Neuronal stem cell (in vitro differentiated cells): ENCODE data around the gene CDC14B.

ENCODE experiments used
- DNase-seq: peaks from one replicate; pipeline ENCODE4 v3.0.0-alpha.2; 2013; ENCODE audit warnings: low spot score
- H2AFZ ChIP-seq: one replicate; pipeline ENCODE4 v1.6.1; 2013; ENCODE audit warnings: mild to moderate bottlenecking, low read length, inconsistent platforms
- H2AK5ac ChIP-seq: 2 replicates; pipeline ENCODE4 v1.6.1; 2013; ENCODE audit warnings: low read depth, mild to moderate bottlenecking, inconsistent platforms, low read length, moderate library complexity, mixed read lengths
- H2BK120ac ChIP-seq: 2 replicates; pipeline ENCODE4 v1.6.1; 2013; ENCODE audit warnings: low read depth, mild to moderate bottlenecking, inconsistent platforms, low read length, moderate library complexity, mixed read lengths
- H2BK12ac ChIP-seq: one replicate; pipeline ENCODE4 v1.6.1; 2013; ENCODE audit warnings: low read length, inconsistent platforms
- H2BK15ac ChIP-seq: 2 replicates; pipeline ENCODE4 v1.6.1; 2013; ENCODE audit warnings: mild to moderate bottlenecking, low read length, inconsistent platforms, mixed read lengths
- H2BK5ac ChIP-seq: one replicate; pipeline ENCODE4 v1.6.1; 2013; ENCODE audit warnings: inconsistent platforms, mild to moderate bottlenecking, low read length, moderate library complexity
- H3K14ac ChIP-seq: one replicate; pipeline ENCODE4 v1.6.1; 2013; ENCODE audit warnings: low read length, inconsistent platforms
- H3K18ac ChIP-seq: 2 replicates; pipeline ENCODE4 v1.6.1; 2013; ENCODE audit warnings: low read length, inconsistent platforms
- H3K23ac ChIP-seq: 2 replicates; pipeline ENCODE4 v1.6.1; 2013; ENCODE audit warnings: low read depth, mild to moderate bottlenecking, mixed read lengths, low read length, inconsistent platforms; ENCODE audit not compliant: poor library complexity
- H3K27ac ChIP-seq: replicated peaks from 3 replicates; pipeline ENCODE4 v1.5.1; 2013; ENCODE audit warnings: low read length, inconsistent platforms
- H3K27me3 ChIP-seq, 3 experiments: 2 replicates each; pipeline ENCODE4 v1.6.1; 2013; ENCODE audit warnings: low read length in 3 of 3, mild to moderate bottlenecking in 2 of 3, inconsistent platforms in 1 of 3, low read depth in 1 of 3, mixed read lengths in 1 of 3, moderate library complexity in 1 of 3; ENCODE audit not compliant: control insufficient read depth in 3 of 3, insufficient read depth in 3 of 3
- H3K36me3 ChIP-seq, 2 donors: replicated peaks in 1 of 2; 2 replicates each; pipeline ENCODE4 v1.6.1; 2013; ENCODE audit warnings: low read length in 2 of 2; ENCODE audit not compliant: control insufficient read depth in 2 of 2, insufficient read depth in 2 of 2
- H3K4ac ChIP-seq: 2 replicates; pipeline ENCODE4 v1.6.1; 2013; ENCODE audit warnings: inconsistent platforms, mild to moderate bottlenecking, low read length, moderate library complexity
- H3K4me1 ChIP-seq, 2 donors: 1 replicate in 1 of 2; 2 replicates in 1 of 2; pipeline ENCODE4 v1.6.1; 2013; ENCODE audit warnings: low read length in 2 of 2, low read depth in 1 of 2; ENCODE audit not compliant: control insufficient read depth in 2 of 2, insufficient read depth in 1 of 2
- H3K4me2 ChIP-seq: one replicate; pipeline ENCODE4 v1.6.1; 2013; ENCODE audit warnings: mild to moderate bottlenecking, low read length, inconsistent platforms; ENCODE audit not compliant: insufficient read depth, poor library complexity, severe bottlenecking
- H3K4me3 ChIP-seq, 2 donors: 2 replicates each; pipeline ENCODE4 v1.5.1; 2013; ENCODE audit warnings: low read length in 2 of 2, mild to moderate bottlenecking in 2 of 2, inconsistent platforms in 1 of 2, moderate library complexity in 1 of 2
- H3K79me1 ChIP-seq: one replicate; pipeline ENCODE4 v1.6.1; 2013; ENCODE audit warnings: low read depth, mild to moderate bottlenecking, inconsistent platforms, low read length, moderate library complexity
- H3K9ac ChIP-seq: one replicate; pipeline ENCODE4 v1.6.1; 2013; ENCODE audit warnings: mild to moderate bottlenecking, low read depth, low read length, inconsistent platforms; ENCODE audit not compliant: poor library complexity
- H3K9me3 ChIP-seq, 2 donors: replicated peaks in 1 of 2; 2 replicates each; pipeline versions ENCODE3 to v1.6.1; 2013; ENCODE audit warnings: low read length in 2 of 2, mild to moderate bottlenecking in 2 of 2, inconsistent platforms in 1 of 2, low read depth in 1 of 2, mixed read lengths in 1 of 2, moderate library complexity in 1 of 2; ENCODE audit not compliant: control insufficient read depth in 2 of 2, insufficient read depth in 1 of 2
- H4K8ac ChIP-seq: one replicate; pipeline ENCODE4 v1.6.1; 2013; ENCODE audit warnings: low read depth, mild to moderate bottlenecking, inconsistent platforms, low read length, moderate library complexity
- H4K91ac ChIP-seq: one replicate; pipeline ENCODE4 v1.6.1; 2013; ENCODE audit warnings: low read length, low read depth, mild to moderate bottlenecking, inconsistent platforms; ENCODE audit not compliant: poor library complexity
- WGBS, 2 donors: extraction: QIAGEN DNeasy Blood & Tissue Kit; methylation state at CpG; one replicate each; pipeline ENCODE4 v1.1.7; 2013; ENCODE audit warnings: missing lambda C conversion rate in 2 of 2, mixed read lengths in 1 of 2; ENCODE audit not compliant: insufficient read length in 2 of 2, insufficient replicate concordance in 1 of 2; ENCODE audit errors: extremely low coverage in 2 of 2; 5-methylcytosine and 5-hydroxymethylcytosine counted together

CDC14B gene

DNA sequence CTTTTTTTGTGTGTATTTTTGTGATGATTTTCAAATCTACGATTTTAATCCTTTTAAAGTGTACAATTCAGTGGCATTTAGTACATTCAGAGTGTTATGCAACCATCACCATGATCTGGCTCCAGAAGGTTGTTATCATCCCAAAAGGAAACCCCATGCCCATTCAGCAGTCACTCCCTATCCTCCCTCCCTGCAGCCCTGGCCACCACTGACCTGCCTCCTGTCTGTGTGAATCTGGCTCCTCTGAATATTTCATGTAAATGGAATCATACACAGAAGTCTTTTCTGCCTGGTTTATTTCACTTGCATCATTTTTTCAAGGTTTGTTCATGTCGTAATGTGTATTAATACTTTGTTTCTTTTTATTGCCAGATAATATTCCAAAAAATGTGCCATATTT lies 137.2 kb downstream of the CDC14B start:
- Histone ChIP-seq H3K79me1 (no peaks in the 10 kb centered on the region), H3K18ac (no peak overlapping the region)
- WGBS, 2 donors, result no CpG with 5 or more reads among the region's 2 CpGs

DNA sequence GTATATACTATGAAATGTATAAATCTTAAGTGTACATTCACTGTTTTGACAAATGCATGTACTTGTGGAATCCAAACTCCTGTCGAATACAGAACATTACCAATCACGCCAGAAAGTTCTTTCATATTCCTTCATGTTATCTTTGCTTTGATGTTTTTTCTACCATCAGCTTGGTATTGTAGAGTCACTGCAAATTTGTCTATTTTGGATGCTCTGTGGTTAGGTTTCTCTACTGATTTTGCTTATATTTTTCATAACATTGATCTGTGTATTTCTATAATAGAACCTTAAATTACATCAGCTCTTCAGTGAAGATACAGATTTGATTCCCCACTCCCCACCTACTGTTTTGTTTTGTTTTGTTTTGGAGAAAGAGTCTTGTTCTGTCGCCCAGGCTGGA lies 138.9 kb downstream of the CDC14B start:
- Histone ChIP-seq H2AFZ (no peak overlapping the region), H3K14ac (no peak overlapping the region), H2BK15ac (no peak overlapping the region), H2BK5ac (no peak overlapping the region), H3K36me3 (peaks cover 5 to 75% of the 10 kb centered on the region in 2 donors), H4K91ac (no peak overlapping the region), H2AK5ac (no peak overlapping the region), H2BK120ac (no peak overlapping the region), H3K4me2 (no peak overlapping the region), H3K79me1 (no peaks in the 10 kb centered on the region), H3K9ac (no peak overlapping the region), H3K23ac (no peak overlapping the region), H3K27me3 (no peaks in the 10 kb centered on the region), H3K9me3 (no peaks in the 10 kb centered on the region), H3K27ac (no peak overlapping the region), H2BK12ac (no peak overlapping the region), H3K18ac (no peak overlapping the region), H3K4ac (no peak overlapping the region), H3K4me3 (no peak overlapping the region), H4K8ac (no peak overlapping the region), H3K4me1 (no peaks in the 10 kb centered on the region)
- no peak for DNase-seq
- WGBS, 2 donors, result no CpG with 5 or more reads among the region's 3 CpGs

More for the DNA sequence above, 137.2 kb downstream of the CDC14B start:
- H3K4me2 ChIP-seq, result no peak overlapping the region
- no peak overlapping the region for H3K4me3 ChIP-seq
- H2BK5ac ChIP-seq, result no peak overlapping the region
- H3K4me1 ChIP-seq, result no peaks in the 10 kb centered on the region
- no peak for DNase-seq
- no peak overlapping the region for H2AFZ ChIP-seq
- H4K8ac ChIP-seq, result no peak overlapping the region
- H3K36me3 ChIP-seq, result peaks cover 5 to 79% of the 10 kb centered on the region in 2 donors
- H2BK15ac ChIP-seq, result no peak overlapping the region
- no peaks in the 10 kb centered on the region for H3K9me3 ChIP-seq
- no peak overlapping the region for H3K4ac ChIP-seq
- no peak overlapping the region for H3K9ac ChIP-seq
- no peak overlapping the region for H2BK120ac ChIP-seq
- no peak overlapping the region for H3K27ac ChIP-seq
- H2AK5ac ChIP-seq, result no peak overlapping the region
- no peak overlapping the region for H3K23ac ChIP-seq
- no peak overlapping the region for H4K91ac ChIP-seq
- H3K27me3 ChIP-seq, result no peaks in the 10 kb centered on the region
- no peak overlapping the region for H2BK12ac ChIP-seq
- no peak overlapping the region for H3K14ac ChIP-seq

DNA sequence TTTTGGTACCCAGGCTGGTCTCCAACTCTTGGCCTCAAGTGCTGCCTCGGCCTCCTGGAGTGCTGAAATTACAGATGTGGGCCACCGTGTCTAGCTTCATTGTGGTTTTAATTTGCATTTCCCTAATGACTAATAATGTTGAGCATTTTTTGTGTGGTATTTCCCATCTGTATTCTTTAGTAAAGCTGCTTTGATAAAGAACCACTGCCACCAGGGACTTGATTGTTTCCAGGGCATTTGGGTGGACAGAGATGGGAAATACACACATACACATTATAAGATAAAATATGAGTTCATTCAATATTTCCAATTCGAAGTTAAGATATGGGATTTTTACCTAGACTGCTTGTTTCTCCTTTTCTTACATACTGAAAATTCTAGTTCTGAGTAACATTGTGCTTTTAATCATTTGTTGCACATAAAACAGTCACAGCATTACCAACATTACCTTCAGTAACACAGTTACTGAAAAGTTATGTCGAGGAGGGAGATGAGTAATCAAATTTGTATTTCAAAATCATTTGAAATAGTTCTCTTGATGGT lies 140.7 kb downstream of the CDC14B start:
- no peak overlapping the region for H2BK120ac ChIP-seq
- H3K9ac ChIP-seq, result no peak overlapping the region
- no peaks in the 10 kb centered on the region for H3K9me3 ChIP-seq
- H3K4me1 ChIP-seq, result no peaks in the 10 kb centered on the region
- no peak overlapping the region for H2AK5ac ChIP-seq
- no peak overlapping the region for H2BK12ac ChIP-seq
- H2AFZ ChIP-seq, result no peak overlapping the region
- no peak overlapping the region for H2BK5ac ChIP-seq
- H4K91ac ChIP-seq, result no peak overlapping the region
- H3K27me3 ChIP-seq, result no peaks in the 10 kb centered on the region
- H3K79me1 ChIP-seq, result no peaks in the 10 kb centered on the region
- H4K8ac ChIP-seq, result no peak overlapping the region
- H3K27ac ChIP-seq, result no peak overlapping the region
- no peak overlapping the region for H3K4me3 ChIP-seq
- no peak overlapping the region for H3K4me2 ChIP-seq
- H3K23ac ChIP-seq, result no peak overlapping the region
- no peak overlapping the region for H3K14ac ChIP-seq
- H3K36me3 ChIP-seq, result peaks cover 3 to 74% of the 10 kb centered on the region in 2 donors
- no peak overlapping the region for H3K18ac ChIP-seq
- H3K4ac ChIP-seq, result no peak overlapping the region
- no CpG with 5 or more reads among the region's 4 CpGs for WGBS, 2 donors
- no peak for DNase-seq
- no peak overlapping the region for H2BK15ac ChIP-seq

DNA sequence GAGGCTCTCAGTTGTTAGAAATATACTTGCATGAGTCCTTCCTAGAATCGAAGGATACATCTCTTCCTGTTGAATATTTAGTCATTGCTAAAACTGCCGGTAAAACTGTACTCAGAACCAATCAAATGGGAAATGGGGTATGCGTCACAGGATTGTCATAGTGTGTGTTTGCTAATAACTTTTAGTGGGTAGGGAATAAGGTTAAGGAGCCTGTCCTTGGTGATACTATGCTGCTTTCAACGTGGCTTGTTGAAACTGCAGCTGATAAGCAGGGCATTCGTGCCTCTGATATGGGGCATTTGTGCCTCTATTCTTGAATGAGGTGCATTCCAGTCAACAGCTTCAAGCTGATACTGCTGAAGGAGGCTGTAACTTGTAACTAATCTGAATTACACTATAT lies 143.1 kb downstream of the CDC14B start:
- DNase-seq, result no peak
- H2AK5ac ChIP-seq, result no peak overlapping the region
- WGBS, 2 donors, result no CpG with 5 or more reads among the region's 5 CpGs

More for the DNA sequence above, 143.1 kb downstream of the CDC14B start:
- Histone ChIP-seq H4K8ac (no peak overlapping the region), H2BK12ac (no peak overlapping the region), H3K18ac (no peak overlapping the region), H3K27ac (no peak overlapping the region), H3K23ac (no peak overlapping the region), H3K36me3 (peaks cover 19 to 80% of the 10 kb centered on the region in 2 donors), H3K4me1 (no peaks in the 10 kb centered on the region), H2AFZ (no peak overlapping the region), H2BK5ac (no peak overlapping the region), H3K9ac (no peak overlapping the region), H3K4ac (no peak overlapping the region), H3K4me2 (no peak overlapping the region), H2BK120ac (no peak overlapping the region), H2BK15ac (no peak overlapping the region), H3K9me3 (no peaks in the 10 kb centered on the region), H3K14ac (no peak overlapping the region), H3K79me1 (no peaks in the 10 kb centered on the region), H4K91ac (no peak overlapping the region), H3K4me3 (no peak overlapping the region), H3K27me3 (no peaks in the 10 kb centered on the region)
